ENCODE measurements around the gene NUP214.

The NUP214 gene

GRCh38 chr9:131177898-131178297 lies 52.5 kb downstream of the NUP214 start:
- no peak for DNase-seq (ENCODE audit: extremely low spot score)
- ChIA-PET POLR2A (interaction anchor here (0.9 kb wide), 1 partner anchor 158 kb away, joined by 4 read pairs; no protein-coding TSS in a partner anchor), CTCF (interaction anchor here (1.3 kb wide), 1 partner anchor 158 kb away, joined by 8 read pairs; no protein-coding TSS in a partner anchor)
- no peak for TF ChIP-seq ZNF384 (IDR thresholded peaks at IDR 0.05)
- TF ChIP-seq TARDBP (IDR thresholded peaks at IDR 0.05): no peak
- TF ChIP-seq HDGF (IDR thresholded peaks at IDR 0.05; ENCODE audit: borderline replicate concordance): no peak

GRCh38 chr9:131178382-131178781 lies 53.0 kb downstream of the NUP214 start:
- peak; percentile 80 for DNase-seq (ENCODE audit: extremely low spot score)
- TF ChIP-seq ZNF384 (IDR thresholded peaks at IDR 0.05): peak; percentile 70
- no peak for TF ChIP-seq CTBP1 (IDR thresholded peaks at IDR 0.05; ENCODE audit: borderline replicate concordance)
- TF ChIP-seq FOXK2 (IDR thresholded peaks at IDR 0.05): no peak
- no peak for TF ChIP-seq ELF4 (IDR thresholded peaks at IDR 0.05)
- no peak for TF ChIP-seq TARDBP (IDR thresholded peaks at IDR 0.05)
- no peak for TF ChIP-seq HDGF (IDR thresholded peaks at IDR 0.05; ENCODE audit: borderline replicate concordance)
- no peak for TF ChIP-seq FOXM1 (IDR thresholded peaks at IDR 0.05; ENCODE audit: borderline replicate concordance)
- ChIA-PET CTCF (interaction anchor here (1.0 to 1.3 kb wide), 2 partner anchors 158 kb away, joined by 3 to 8 read pairs; no protein-coding TSS in a partner anchor), POLR2A (interaction anchor here (0.6 kb wide), 1 partner anchor 304 kb away, joined by 3 read pairs; no protein-coding TSS in a partner anchor)

GRCh38 chr9:131178926-131179325 lies 53.5 kb downstream of the NUP214 start:
- CTCF ChIA-PET: interaction anchor here (1.0 kb wide), 1 partner anchor 158 kb away, joined by 3 read pairs; no protein-coding TSS in a partner anchor
- TF ChIP-seq TARDBP (IDR thresholded peaks at IDR 0.05) (no peak), NFRKB (IDR thresholded peaks at IDR 0.05) (no peak), ELF4 (IDR thresholded peaks at IDR 0.05) (no peak), BHLHE40 (IDR thresholded peaks at IDR 0.05; ENCODE audit: borderline replicate concordance) (no peak), L3MBTL2 (conservative IDR thresholded peaks at IDR 0.05) (no peak), FOXM1 (IDR thresholded peaks at IDR 0.05; ENCODE audit: borderline replicate concordance) (no peak), SP1 (IDR thresholded peaks at IDR 0.05) (no peak), FOXK2 (IDR thresholded peaks at IDR 0.05) (no peak), SUZ12 (IDR thresholded peaks at IDR 0.05) (no peak), LEF1 (IDR thresholded peaks at IDR 0.05; ENCODE audit: borderline replicate concordance) (no peak), ZNF384 (IDR thresholded peaks at IDR 0.05) (no peak), FOXA1 (IDR thresholded peaks at IDR 0.05) (no peak), ARNT (IDR thresholded peaks at IDR 0.05) (no peak), PKNOX1 (IDR thresholded peaks at IDR 0.05) (no peak), HDGF (IDR thresholded peaks at IDR 0.05; ENCODE audit: borderline replicate concordance) (no peak), CTBP1 (IDR thresholded peaks at IDR 0.05; ENCODE audit: borderline replicate concordance) (no peak)
- no peak for DNase-seq (ENCODE audit: extremely low spot score)
- POLR2A ChIA-PET: interaction anchor here (0.6 kb wide), 1 partner anchor 304 kb away, joined by 3 read pairs; no protein-coding TSS in a partner anchor

- CTCF ChIA-PET: interaction anchor here (0.6 to 1.0 kb wide), 3 partner anchors 134 to 157 kb away, joined by 3 read pairs; no protein-coding TSS in a partner anchor
- TF ChIP-seq L3MBTL2 (conservative IDR thresholded peaks at IDR 0.05): no peak
- TF ChIP-seq FOXM1 (IDR thresholded peaks at IDR 0.05; ENCODE audit: borderline replicate concordance): no peak
- TF ChIP-seq PKNOX1 (IDR thresholded peaks at IDR 0.05): no peak
- TF ChIP-seq SUZ12 (IDR thresholded peaks at IDR 0.05): no peak
- TF ChIP-seq SP1 (IDR thresholded peaks at IDR 0.05): no peak
- TF ChIP-seq HDGF (IDR thresholded peaks at IDR 0.05; ENCODE audit: borderline replicate concordance): no peak
- TF ChIP-seq ARNT (IDR thresholded peaks at IDR 0.05): no peak
- TF ChIP-seq FOXK2 (IDR thresholded peaks at IDR 0.05): no peak
- TF ChIP-seq NFRKB (IDR thresholded peaks at IDR 0.05): no peak
- TF ChIP-seq ZNF384 (IDR thresholded peaks at IDR 0.05): no peak
- no peak for TF ChIP-seq BHLHE40 (IDR thresholded peaks at IDR 0.05; ENCODE audit: borderline replicate concordance)
- POLR2A ChIA-PET: no interaction called here
- DNase-seq (ENCODE audit: extremely low spot score): no peak
Observed at GRCh38 chr9:131179561-131180219, 54.3 kb downstream of the NUP214 start.

GRCh38 chr9:131180454-131180853 lies 55.1 kb downstream of the NUP214 start:
- no peak for TF ChIP-seq PKNOX1 (IDR thresholded peaks at IDR 0.05)
- POLR2A ChIA-PET: no interaction called here
- CTCF ChIA-PET: interaction anchor here (0.6 to 0.9 kb wide), 2 partner anchors 155 to 156 kb away, joined by 3 read pairs; no protein-coding TSS in a partner anchor
- DNase-seq (ENCODE audit: extremely low spot score): no peak

GRCh38 chr9:131181091-131181681 lies 55.8 kb downstream of the NUP214 start:
- TF ChIP-seq ZNF384 (IDR thresholded peaks at IDR 0.05) (no peak), FOXM1 (IDR thresholded peaks at IDR 0.05; ENCODE audit: borderline replicate concordance) (no peak), ELF4 (IDR thresholded peaks at IDR 0.05) (no peak), FOXK2 (IDR thresholded peaks at IDR 0.05) (no peak), FOXA1 (IDR thresholded peaks at IDR 0.05) (no peak), L3MBTL2 (conservative IDR thresholded peaks at IDR 0.05) (no peak), SUZ12 (IDR thresholded peaks at IDR 0.05) (no peak), SP1 (IDR thresholded peaks at IDR 0.05) (no peak), LEF1 (IDR thresholded peaks at IDR 0.05; ENCODE audit: borderline replicate concordance) (no peak), NFRKB (IDR thresholded peaks at IDR 0.05) (no peak)
- no peak for DNase-seq (ENCODE audit: extremely low spot score)
- ChIA-PET CTCF (interaction anchor here (0.6 kb wide), 1 partner anchor 154 kb away, joined by 3 read pairs; no protein-coding TSS in a partner anchor), POLR2A (no interaction called here)
